Hepatocyte (in vitro differentiated cells): ENCODE measurements around the gene RAP1B.

Source experiments
- CTCF ChIP-seq: fragments of 200-600 bp; sonication (generic); IDR thresholded peaks from 2 replicates; pipeline ENCODE4 v1.5.1; 2016; ENCODE audit warnings: antibody characterized with exemption, mild to moderate bottlenecking; ENCODE audit not compliant: poor library complexity
- EZH2 ChIP-seq: fragments of 200-600 bp; sonication (generic); IDR thresholded peaks from 2 replicates; pipeline ENCODE4 v1.6.1; 2016; ENCODE audit warnings: antibody characterized with exemption, mild to moderate bottlenecking, borderline replicate concordance

- TF ChIP-seq EZH2 = no peak
- no peak for TF ChIP-seq CTCF
Observed at GRCh38 chr12:68675101-68675842, 64.6 kb downstream of the RAP1B start.
